ENCODE results near the gene POU3F1. TPM values are rescaled to one million over a fixed set of nuclear protein-coding genes. Genes with fewer than 3 reads are reported as not detected.

Gene POU3F1
- total and polyA plus RNA-seq, 10 of the 15 experiments (the other 5 are each of a cell fraction or from before 2014, with no cell fraction given): 0.04 to 0.53 (median 0.10) TPM; not detected in 3

DNA sequence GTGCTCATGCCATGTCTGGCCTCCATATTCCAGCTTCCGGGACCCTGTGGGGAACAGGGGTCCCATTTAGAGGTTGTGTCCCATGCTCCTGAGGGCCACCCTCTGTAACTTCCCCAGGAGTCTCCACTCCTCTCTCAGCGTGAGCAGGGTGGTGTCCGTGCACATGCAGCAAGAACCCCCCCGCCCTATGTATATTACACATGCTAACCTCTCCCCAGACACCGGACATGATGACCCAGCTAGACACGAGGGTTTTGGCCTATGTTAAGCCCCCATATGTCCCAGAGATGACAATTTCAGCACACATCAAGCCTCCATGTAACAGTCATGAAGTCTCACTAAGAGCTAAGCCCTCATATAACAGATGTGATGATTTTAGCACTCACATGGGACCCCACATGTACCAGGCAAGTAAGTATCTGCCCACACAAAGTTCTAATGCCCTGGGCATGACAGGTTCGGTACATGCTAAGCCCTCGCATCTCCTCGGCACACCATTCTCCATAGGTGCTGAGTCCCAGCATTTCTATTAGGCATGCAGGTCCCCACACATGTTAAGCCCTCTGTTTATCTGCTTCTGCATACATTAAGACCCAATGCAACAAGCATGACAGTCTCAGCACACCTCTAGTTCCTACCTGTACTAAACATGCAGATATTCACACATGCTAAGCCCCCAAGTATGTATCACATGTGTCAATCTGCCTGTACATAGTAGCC, 48.3 kb downstream of the POU3F1 start:
- DNase-seq (ENCODE audit: low read depth, low spot score) (no peak), FAIRE-seq (no peak), ATAC-seq (no peak)
- CTCF ChIA-PET: no interaction called here
- Histone ChIP-seq H2AFZ (ENCODE audit: control insufficient read depth, low read depth, low read length) (no peak overlapping the region), H3K79me2 (ENCODE audit: control insufficient read depth, insufficient read depth, low read length) (peaks cover 8% of the 10 kb centered on the region; the same call in 1 of the 2 replicates), H3K9ac (ENCODE audit: control insufficient read depth, insufficient read depth, low read length) (no peak overlapping the region), H3K27ac (ENCODE audit: control insufficient read depth, insufficient read depth) (no peak overlapping the region), H3K4me2 (ENCODE audit: control insufficient read depth, insufficient read depth) (no peak overlapping the region), H3K9me3 (replicated peaks; ENCODE audit: control insufficient read depth, insufficient read depth, low read length) (no peaks in the 10 kb centered on the region), H3K27me3 (replicated peaks in 1 of 2; ENCODE audit: control insufficient read depth in 2 of 2, insufficient read depth in 2 of 2, low read length in 1 of 2) (no peaks in the 10 kb centered on the region), H3K4me1 (ENCODE audit: control insufficient read depth, insufficient read depth, low read length) (peaks cover 21% of the 10 kb centered on the region), H3K36me3 (ENCODE audit: control insufficient read depth in 2 of 2, insufficient read depth in 2 of 2, low read length in 1 of 2) (no peaks in the 10 kb centered on the region), H3K4me3 (no peak overlapping the region), H4K20me1 (ENCODE audit: control insufficient read depth, insufficient read depth) (no peaks in the 10 kb centered on the region)
- in situ Hi-C loops (cut with MboI) (loop anchor here (25.0 kb wide), 1 partner anchor 411 kb away; the partner anchor contains the start of gene GNL2), intact Hi-C loops (cut with micrococcal nuclease; ENCODE audit: unreplicated experiment) (no loop called here)
- POLR2A ChIA-PET: interaction anchor here (0.5 kb wide), 1 partner anchor 71 kb away, joined by 3 read pairs; no protein-coding TSS in a partner anchor
- BruUV-seq (replicated peaks): no TSS peak
- SMC1A ChIA-PET (ENCODE audit: uncharacterized antibody, unreplicated experiment): no interaction called here
- 88% methylated on average over 9 of the region's 9 CpGs for WGBS (ENCODE audit: insufficient coverage, insufficient replicate concordance, low lambda C conversion rate, missing lambda C conversion rate)
- RAD21 ChIA-PET (ENCODE audit: unreplicated experiment): no interaction called here
- no peak for TF ChIP-seq ZNF592 (IDR thresholded peaks at IDR 0.05)
- no peak for TF ChIP-seq RAD21 (IDR thresholded peaks at IDR 0.05; ENCODE audit: insufficient read depth, low read depth, low read length)
- no peak for TF ChIP-seq RB1 (IDR thresholded peaks at IDR 0.05; ENCODE audit: borderline replicate concordance)
- no peak for TF ChIP-seq RCOR1 (conservative IDR thresholded peaks at IDR 0.05; ENCODE audit: low read depth, low read length)
- no peak for TF ChIP-seq IRF5 (IDR thresholded peaks at IDR 0.05; ENCODE audit: borderline replicate concordance)
- TF ChIP-seq EP300 (IDR thresholded peaks at IDR 0.05; ENCODE audit: borderline replicate concordance in 1 of 2, control insufficient read depth in 1 of 2, low read depth in 2 of 2, low read length in 2 of 2): no peak
- no peak for TF ChIP-seq E2F8 (IDR thresholded peaks at IDR 0.05; ENCODE audit: low read depth, partially characterized antibody)
- TF ChIP-seq SRF (IDR thresholded peaks at IDR 0.05; ENCODE audit: low read depth in 2 of 2, low read length in 2 of 2): no peak
- TF ChIP-seq TAF1 (IDR thresholded peaks at IDR 0.05; ENCODE audit: borderline replicate concordance, low read depth, low read length): no peak
- no peak for TF ChIP-seq ZBTB4 (CRISPR knock-in tag; IDR thresholded peaks at IDR 0.05)

All from GM12878 (cell line).